ENCODE results near the gene NPC1.
A peak's percentile ranks its signal among the peaks of the same experiment; 100 is the strongest.

NPC1 gene

DNA sequence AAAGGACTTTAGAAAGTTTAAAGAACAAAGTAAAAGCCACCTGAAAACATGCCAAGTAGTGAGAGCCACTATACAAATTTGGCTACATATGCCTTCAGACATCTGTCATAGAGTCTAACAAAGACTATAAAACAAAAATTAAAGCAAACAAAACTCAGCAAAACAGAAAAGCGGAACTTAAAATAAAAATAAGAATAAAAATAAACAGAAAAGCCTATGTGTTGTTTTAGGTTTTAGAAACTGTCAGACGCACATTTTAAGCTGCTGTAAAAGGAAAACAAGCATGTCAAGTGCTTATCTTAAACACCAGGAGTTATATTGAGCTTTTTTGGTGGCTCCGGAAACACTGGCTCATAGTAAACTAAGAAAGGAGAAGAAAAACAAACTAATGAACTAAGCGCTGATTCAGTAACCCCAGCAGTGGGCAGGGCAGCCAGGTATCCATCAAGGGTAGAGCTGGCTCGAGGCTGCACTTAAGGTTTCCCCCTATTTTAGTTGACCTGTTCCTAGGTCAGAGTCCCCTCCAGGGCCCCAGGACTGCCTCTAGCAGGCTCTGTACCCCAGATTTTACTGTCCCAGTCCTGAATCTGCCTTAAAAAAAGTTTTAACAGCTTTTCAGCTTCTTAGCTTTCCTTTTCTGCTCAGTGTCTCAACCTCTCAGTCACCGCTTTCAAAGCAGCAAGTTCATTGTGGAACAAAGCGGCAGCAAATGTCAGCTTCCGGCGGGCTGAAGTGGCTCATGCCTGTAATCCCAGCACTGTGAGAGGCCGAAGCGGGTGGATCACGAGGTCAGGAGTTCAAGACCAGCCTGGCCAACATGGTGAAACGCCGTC is 98.4 kb downstream of the NPC1 start:
- ATAC-seq (replicated peaks) = peak; percentile 66
- Mint-ChIP-seq H3K9me3 (no peaks in the 10 kb centered on the region), H3K27ac (peak overlapping the region; percentile 65 to 80), H3K4me3 (peak overlapping the region in 1 of 2 donors; percentile 56), H3K27me3 (no peaks in the 10 kb centered on the region), H3K36me3 (ENCODE audit: insufficient read depth) (peaks cover 18% of the 10 kb centered on the region), H3K4me1 (ENCODE audit: low read depth in 2 of 2) (peaks cover 2 to 7% of the 10 kb centered on the region in 2 donors)
- no peak for DNase-seq

DNA sequence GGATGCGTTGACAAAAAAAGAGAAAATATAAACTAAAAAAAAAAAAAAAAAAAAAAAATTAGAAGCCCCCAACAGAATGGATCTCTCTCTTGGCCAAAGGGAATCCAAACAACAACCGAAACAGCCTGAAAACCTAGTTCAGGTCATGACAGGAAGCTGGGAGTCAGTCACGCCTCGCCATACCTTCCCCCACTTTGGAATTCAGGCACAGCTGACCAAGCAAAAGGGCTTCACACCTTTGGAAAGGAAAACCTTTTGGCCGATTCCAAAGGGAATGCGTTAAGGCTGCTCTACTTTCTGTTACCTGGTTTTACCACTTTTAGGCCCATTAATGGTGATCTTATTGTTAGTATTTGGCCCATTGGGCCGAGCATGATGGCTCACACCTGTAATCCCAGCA is 100.9 kb downstream of the NPC1 start:
- peaks cover 44% of the 10 kb centered on the region for H3K36me3 Mint-ChIP-seq (ENCODE audit: insufficient read depth)
- H3K9me3 Mint-ChIP-seq = no peaks in the 10 kb centered on the region
- DNase-seq (no peak), ATAC-seq (replicated peaks) (no peak)
- no peaks in the 10 kb centered on the region for H3K27me3 Mint-ChIP-seq
- peaks cover 2 to 7% of the 10 kb centered on the region in 2 donors for H3K4me1 Mint-ChIP-seq (ENCODE audit: low read depth in 2 of 2)
- H3K27ac Mint-ChIP-seq = no peak overlapping the region
- H3K4me3 Mint-ChIP-seq = no peak overlapping the region

DNA sequence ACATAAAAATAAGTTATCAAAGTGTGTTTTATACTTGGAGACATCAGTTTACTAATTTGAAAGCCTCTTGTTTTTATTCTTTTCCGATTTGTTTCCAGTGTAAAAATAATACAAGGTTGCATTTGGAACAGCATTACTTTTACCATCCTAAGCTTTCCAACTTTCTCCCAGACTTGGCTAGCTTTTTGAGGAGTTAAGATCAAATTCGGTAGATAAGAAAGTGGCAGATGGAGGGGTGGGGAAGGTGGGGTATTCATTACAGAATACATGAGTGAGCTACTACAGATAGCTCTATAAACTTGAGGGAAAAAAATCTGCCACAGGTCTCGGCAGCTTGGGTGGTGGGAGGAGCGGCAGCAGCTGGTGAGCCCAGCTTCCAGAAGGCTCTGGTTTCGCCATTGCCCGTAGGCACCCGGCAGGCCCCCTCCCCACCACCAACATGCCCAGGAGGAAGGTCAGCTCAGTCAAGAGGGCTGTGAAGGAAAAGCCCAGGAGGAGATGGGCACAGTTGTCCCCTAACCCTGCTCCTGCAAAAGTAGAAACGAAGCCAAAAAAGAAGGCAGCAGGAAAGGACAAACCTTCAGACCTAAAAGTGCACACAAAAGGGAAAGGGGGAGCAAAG is 101.6 kb downstream of the NPC1 start:
- peaks cover 2 to 7% of the 10 kb centered on the region in 2 donors for H3K4me1 Mint-ChIP-seq (ENCODE audit: low read depth in 2 of 2)
- no peaks in the 10 kb centered on the region for H3K9me3 Mint-ChIP-seq
- H3K4me3 Mint-ChIP-seq = no peak overlapping the region
- ATAC-seq (replicated peaks) (no peak), DNase-seq (no peak)
- H3K36me3 Mint-ChIP-seq (ENCODE audit: insufficient read depth) = peaks cover 51% of the 10 kb centered on the region
- peak overlapping the region in 1 of 2 donors; percentile 51 for H3K27ac Mint-ChIP-seq
- no peaks in the 10 kb centered on the region for H3K27me3 Mint-ChIP-seq
